ENCODE data around the gene SPARCL1. TPM values are rescaled to one million over a fixed set of nuclear protein-coding genes. Genes with fewer than 3 reads are reported as not detected.
A peak's percentile ranks its signal among the peaks of the same experiment; 100 is the strongest.
"Not testable (repeated sequence)": the region's sequence is repeated elsewhere in the genome, so short reads cannot be mapped to it uniquely, and the experiment has no call there.

SPARCL1 gene
- 369 TPM for total RNA-seq
- long read RNA-seq, transcript SPARCL1-202 (12 exons, 2,994 nt), result minor isoform, 39 of 773 reads
- long read RNA-seq, transcript SPARCL1-201 (11 exons, 2,906 nt), result major isoform, 679 of 773 reads
- long read RNA-seq, partial matches to known transcripts, result 27 of 773 reads
- long read RNA-seq, other reads (novel, unspliced or antisense), result 26 of 773 reads

GRCh38 chr4:87529187-87529586 is at the start of gene SPARCL1:
Gene SPARCL1, minus strand, starts transcription at chr4:87529376. Its CDS starts 29,802 bp downstream, at chr4:87499574.
- H3K4me1 ChIP-seq, result peaks cover 22% of the 10 kb centered on the region
- peak; percentile 52 for ATAC-seq
- H3K36me3 ChIP-seq, result no peaks in the 10 kb centered on the region
- peak within 1 kb of the TSS; percentile 54 for H3K4me3 ChIP-seq
- no peaks in the 10 kb centered on the region for H3K27me3 ChIP-seq
- TF ChIP-seq CTCF (IDR thresholded peaks at IDR 0.05), result no peak
- DNase-seq, result no peak
- intact Hi-C loops (cut with DNase I), result no loop called here
- H3K27ac ChIP-seq, result peak within 1 kb of the TSS; percentile 89
- no peaks in the 10 kb centered on the region for H3K9me3 ChIP-seq

- TF ChIP-seq CTCF (IDR thresholded peaks at IDR 0.05), result no peak
- no peaks in the 10 kb centered on the region for H3K36me3 ChIP-seq
- intact Hi-C loops (cut with DNase I), result no loop called here
- no peak overlapping the region for H3K27ac ChIP-seq
- no peaks in the 10 kb centered on the region for H3K4me1 ChIP-seq
- ATAC-seq, result no peak
- DNase-seq, result no peak
- no peaks in the 10 kb centered on the region for H3K27me3 ChIP-seq
- no peaks in the 10 kb centered on the region for H3K9me3 ChIP-seq
- no peak overlapping the region for H3K4me3 ChIP-seq
Measured at GRCh38 chr4:87575983-87576382, 46.8 kb upstream of the SPARCL1 start.

GRCh38 chr4:87575408-87575807 is 46.2 kb upstream of the SPARCL1 start:
- H3K4me1 ChIP-seq, result no peaks in the 10 kb centered on the region
- H3K9me3 ChIP-seq, result no peaks in the 10 kb centered on the region
- TF ChIP-seq CTCF (IDR thresholded peaks at IDR 0.05), result no peak
- H3K4me3 ChIP-seq, result no peak overlapping the region
- H3K27ac ChIP-seq, result no peak overlapping the region
- no peaks in the 10 kb centered on the region for H3K27me3 ChIP-seq
- H3K36me3 ChIP-seq, result no peaks in the 10 kb centered on the region
- intact Hi-C loops (cut with DNase I), result no loop called here
- ATAC-seq, result no peak
- no peak for DNase-seq

GRCh38 chr4:87574996-87575395 is 45.8 kb upstream of the SPARCL1 start:
- peak; percentile 76 for ATAC-seq
- TF ChIP-seq CTCF (IDR thresholded peaks at IDR 0.05), result no peak
- intact Hi-C loops (cut with DNase I), result no loop called here
- H3K36me3 ChIP-seq, result no peaks in the 10 kb centered on the region
- H3K27me3 ChIP-seq, result no peaks in the 10 kb centered on the region
- H3K4me1 ChIP-seq, result no peaks in the 10 kb centered on the region
- H3K27ac ChIP-seq, result no peak overlapping the region
- no peak overlapping the region for H3K4me3 ChIP-seq
- no peaks in the 10 kb centered on the region for H3K9me3 ChIP-seq
- no peak for DNase-seq

- DNase-seq; H3K27ac ChIP-seq; H3K9me3 ChIP-seq; H3K4me3 ChIP-seq; H3K27me3 ChIP-seq; H3K36me3 ChIP-seq; intact Hi-C loops (cut with DNase I); H3K4me1 ChIP-seq; ATAC-seq: not testable (repeated sequence)
Measured at GRCh38 chr4:87574376-87574775, 45.2 kb upstream of the SPARCL1 start.

GRCh38 chr4:87570290-87570805 is 41.2 kb upstream of the SPARCL1 start:
- H3K27ac ChIP-seq, result no peak overlapping the region
- intact Hi-C loops (cut with DNase I), result no loop called here

More at GRCh38 chr4:87570290-87570805, 41.2 kb upstream of the SPARCL1 start:
- DNase-seq (no peak), ATAC-seq (no peak)
- Histone ChIP-seq H3K4me1 (no peaks in the 10 kb centered on the region), H3K9me3 (no peaks in the 10 kb centered on the region), H3K36me3 (no peaks in the 10 kb centered on the region), H3K27me3 (no peaks in the 10 kb centered on the region), H3K4me3 (no peak overlapping the region)
- TF ChIP-seq CTCF (IDR thresholded peaks at IDR 0.05), result no peak
